A673 (cell line): ENCODE data around the gene GRID2. TPM values are rescaled to one million over a fixed set of nuclear protein-coding genes. Genes with fewer than 3 reads are reported as not detected.

Source experiments
- BruUV-seq: library from RNA; stranded (reverse); fragments of 400-500 nt; replicated peaks from 2 replicates; lab custom pipeline; 2021; lab: Mats Ljungman, UMichigan
- CTCF ChIA-PET: fragments of 300-600 bp; sonication (Branson Sonifier 250); formaldehyde crosslinking; loops from one replicate; lab custom pipeline; 2022; ENCODE audit warnings: antibody characterized with exemption; lab: Charles Lee
- POLR2A ChIA-PET: fragments of 300-600 bp; sonication (Branson Sonifier 250); formaldehyde crosslinking; loops from one replicate; lab custom pipeline; 2022; ENCODE audit warnings: antibody characterized with exemption; ENCODE audit not compliant: low non-redundant PET; lab: Charles Lee
- DNase-seq: peaks from one replicate; pipeline ENCODE4 v3.0.0-alpha.2; 2015; ENCODE audit warnings: low spot score
- H3K27ac ChIP-seq: fragments of 200-600 bp; sonication (generic); 2 replicates; pipeline ENCODE4 v1.5.1; 2016; ENCODE audit warnings: mixed run types, low read depth, mild to moderate bottlenecking, mixed read lengths, antibody characterized with exemption, low read length; ENCODE audit not compliant: poor library complexity, severe bottlenecking
- H3K27me3 ChIP-seq: fragments of 200-600 bp; sonication (generic); replicated peaks from 2 replicates; pipeline ENCODE4 v1.6.1; 2017; ENCODE audit warnings: mixed run types, low read depth, mild to moderate bottlenecking, mixed read lengths, antibody characterized with exemption, low read length; ENCODE audit not compliant: insufficient read depth, poor library complexity
- H3K36me3 ChIP-seq: fragments of 200-600 bp; sonication (generic); 2 replicates; pipeline ENCODE4 v1.6.1; 2016; ENCODE audit warnings: mixed run types, mild to moderate bottlenecking, mixed read lengths, antibody characterized with exemption, low read length; ENCODE audit not compliant: insufficient read depth, poor library complexity, severe bottlenecking
- H3K4me1 ChIP-seq: fragments of 200-600 bp; sonication (generic); 2 replicates; pipeline ENCODE4 v1.6.1; 2017; ENCODE audit warnings: mixed run types, mild to moderate bottlenecking, mixed read lengths, antibody characterized with exemption, low read length; ENCODE audit not compliant: insufficient read depth, poor library complexity, severe bottlenecking
- H3K4me3 ChIP-seq: fragments of 200-600 bp; sonication (generic); 2 replicates; pipeline ENCODE4 v1.5.1; 2016; ENCODE audit warnings: low read depth, mixed run types, mild to moderate bottlenecking, mixed read lengths, low read length; ENCODE audit not compliant: poor library complexity, severe bottlenecking
- H3K9me3 ChIP-seq: fragments of 200-600 bp; sonication (generic); 2 replicates; pipeline ENCODE4 v1.6.1; 2016; ENCODE audit warnings: mixed run types, low read depth, mild to moderate bottlenecking, mixed read lengths, antibody characterized with exemption, low read length; ENCODE audit not compliant: poor library complexity, severe bottlenecking
- CTCF ChIP-seq: fragments of 300-800, 200-600 bp; sonication (generic); conservative IDR thresholded peaks from 2 replicates; pipeline ENCODE4 v1.5.1; 2017; ENCODE audit warnings: low read depth, mild to moderate bottlenecking, antibody characterized with exemption, low read length, moderate library complexity, mixed read lengths
- EZH2 ChIP-seq: fragments of 200-600 bp; sonication (generic); IDR thresholded peaks from 2 replicates; pipeline ENCODE4 v1.6.1; 2017; ENCODE audit warnings: borderline replicate concordance, low read depth, mild to moderate bottlenecking, mixed read lengths, antibody characterized with exemption, low read length; ENCODE audit not compliant: poor library complexity, severe bottlenecking
- intact Hi-C: fragments of 100-400 bp; cut with micrococcal nuclease; formaldehyde crosslinking; loops from one replicate; pipeline ENCODE4 v1.10.0; 2022; ENCODE audit not compliant: unreplicated experiment
- total RNA-seq: library from RNA; stranded (reverse); gene quantifications from 2 replicates; pipeline ENCODE4 v1.2.3, GENCODE V29; 2021

Gene GRID2
- total RNA-seq, 1 experiment from 2014 or later = not detected

DNA sequence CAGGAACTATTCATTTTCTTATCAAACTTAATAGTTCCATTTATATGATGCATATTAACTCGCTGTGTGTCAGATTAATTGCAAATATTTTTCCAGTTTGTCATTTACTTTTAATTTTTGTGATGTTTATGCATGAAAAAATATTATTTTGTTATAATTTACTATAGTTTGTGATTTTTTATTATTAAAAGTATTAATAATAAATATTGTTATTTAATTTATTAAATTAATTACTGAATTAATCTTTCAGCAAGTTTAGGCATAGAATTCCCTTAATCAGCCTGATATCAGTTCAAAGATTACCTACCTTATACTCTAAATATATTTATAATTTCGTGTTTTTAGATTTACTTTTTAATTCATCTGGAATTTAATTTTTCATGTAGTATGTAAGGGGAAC, 1509.3 kb downstream of the GRID2 start:
- CTCF ChIA-PET = no interaction called here
- intact Hi-C loops = no loop called here
- Histone ChIP-seq H3K27me3 (no peaks in the 10 kb centered on the region), H3K27ac (no peak overlapping the region), H3K4me3 (no peak overlapping the region), H3K4me1 (no peaks in the 10 kb centered on the region), H3K9me3 (no peaks in the 10 kb centered on the region), H3K36me3 (no peaks in the 10 kb centered on the region)
- no peak for TF ChIP-seq EZH2
- TF ChIP-seq CTCF = no peak
- POLR2A ChIA-PET = no interaction called here
- DNase-seq = no peak
- no TSS peak for BruUV-seq

DNA sequence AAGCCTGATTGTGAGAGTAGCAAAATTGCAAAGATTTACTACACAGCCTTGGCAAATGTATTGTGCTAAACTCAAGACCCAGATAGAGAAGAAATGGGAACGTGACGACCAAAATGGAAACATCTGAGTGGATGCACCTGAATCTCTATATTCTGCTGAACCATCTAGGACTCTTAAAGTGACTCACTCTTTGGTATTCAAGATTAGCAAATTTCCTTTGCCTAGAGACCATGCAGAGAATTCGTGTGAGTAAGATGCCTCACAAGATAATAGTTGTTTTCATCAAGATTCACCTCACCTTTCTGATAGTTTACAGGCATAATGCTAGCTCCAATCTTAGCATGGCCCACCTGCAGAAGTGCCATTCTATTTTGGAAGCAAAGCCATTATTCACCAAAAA, 1510.4 kb downstream of the GRID2 start:
- no peaks in the 10 kb centered on the region for H3K4me1 ChIP-seq
- no peak for DNase-seq
- no peaks in the 10 kb centered on the region for H3K27me3 ChIP-seq
- TF ChIP-seq EZH2 (no peak), CTCF (no peak)
- ChIA-PET POLR2A (no interaction called here), CTCF (no interaction called here)
- no peaks in the 10 kb centered on the region for H3K36me3 ChIP-seq
- H3K4me3 ChIP-seq = no peak overlapping the region
- intact Hi-C loops = no loop called here
- no peaks in the 10 kb centered on the region for H3K9me3 ChIP-seq
- H3K27ac ChIP-seq = no peak overlapping the region
- no TSS peak for BruUV-seq

DNA sequence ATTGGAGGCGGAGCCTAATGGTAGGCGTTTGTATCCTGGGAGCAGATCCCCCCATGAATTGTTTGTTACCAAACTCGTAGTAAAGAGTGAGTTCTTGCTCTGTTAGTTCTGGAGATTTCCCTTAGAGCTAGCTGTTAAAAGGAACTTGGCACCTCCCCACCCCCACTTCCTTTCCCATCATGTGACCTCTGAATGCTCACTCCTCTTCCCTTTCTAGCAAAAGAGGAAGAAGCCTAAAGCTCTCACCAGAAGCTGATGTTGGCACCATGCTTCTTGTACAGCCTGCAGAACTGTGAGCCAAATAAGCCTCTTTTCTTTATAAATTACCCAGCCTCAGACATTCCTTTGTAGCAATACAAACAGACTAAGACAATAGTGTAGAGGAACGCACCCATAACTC, 1511.0 kb downstream of the GRID2 start:
- TF ChIP-seq CTCF (no peak), EZH2 (no peak)
- H3K36me3 ChIP-seq = no peaks in the 10 kb centered on the region
- no TSS peak for BruUV-seq
- DNase-seq = no peak
- H3K4me1 ChIP-seq = no peaks in the 10 kb centered on the region
- ChIA-PET POLR2A (no interaction called here), CTCF (no interaction called here)
- intact Hi-C loops = no loop called here
- H3K27me3 ChIP-seq = peaks cover under 1% of the 10 kb centered on the region
- no peak overlapping the region for H3K4me3 ChIP-seq
- H3K9me3 ChIP-seq = no peaks in the 10 kb centered on the region
- H3K27ac ChIP-seq = no peak overlapping the region
